HG02885 (cell line): ENCODE data around the gene SHKBP1.

Experiments
- ATAC-seq: cut with Tn5 transposase; IDR thresholded peaks from one replicate; pipeline ENCODE4 v1.9.1; 2021; ENCODE audit warnings: mild to moderate bottlenecking; ENCODE audit not compliant: unreplicated experiment, poor library complexity

SHKBP1 gene

GRCh38 chr19:40629346-40629745 is 52.7 kb downstream of the SHKBP1 start:
- no peak for ATAC-seq

GRCh38 chr19:40630571-40631160 is 54.0 kb downstream of the SHKBP1 start:
- ATAC-seq: no peak

GRCh38 chr19:40632311-40633036 is 55.8 kb downstream of the SHKBP1 start:
- no peak for ATAC-seq

- no peak for ATAC-seq
Observed at GRCh38 chr19:40633207-40633606, 56.5 kb downstream of the SHKBP1 start.

GRCh38 chr19:40638327-40638726 is 61.7 kb downstream of the SHKBP1 start:
- ATAC-seq: no peak

- no peak for ATAC-seq
Observed at GRCh38 chr19:40639638-40639982, 62.9 kb downstream of the SHKBP1 start.

GRCh38 chr19:40640744-40641143 is 64.1 kb downstream of the SHKBP1 start:
- no peak for ATAC-seq
